Colonic mucosa (tissue), 4 donors: ENCODE data around the gene ALPK3. TPM values are rescaled to one million over a fixed set of nuclear protein-coding genes. Genes with fewer than 3 reads are reported as not detected.
A peak's percentile ranks its signal among the peaks of the same experiment; 100 is the strongest.
"Not testable (repeated sequence)": the region's sequence is repeated elsewhere in the genome, so short reads cannot be mapped to it uniquely, and the experiment has no call there.

Experiments
- DNase-seq: peaks from one replicate; pipeline ENCODE4 v3.0.0-alpha.2; 2020
- H3K27ac ChIP-seq: fragments of 200-600 bp; one replicate; pipeline ENCODE4 v1.8.0; 2021
- H3K27me3 ChIP-seq: fragments of 200-600 bp; one replicate; pipeline ENCODE4 v1.8.0; 2021
- H3K36me3 ChIP-seq: fragments of 200-600 bp; one replicate; pipeline ENCODE4 v1.8.0; 2021
- H3K4me1 ChIP-seq: fragments of 200-600 bp; one replicate; pipeline ENCODE4 v1.8.0; 2021; ENCODE audit warnings: mild to moderate bottlenecking
- H3K4me3 ChIP-seq: fragments of 200-600 bp; one replicate; pipeline ENCODE4 v1.8.0; 2021
- H3K9ac ChIP-seq, 2 donors: one replicate each; pipeline ENCODE4 v1.7.0; 2013; ENCODE audit warnings: control low read depth in 2 of 2, low read depth in 2 of 2, low read length in 2 of 2
- H3K9me3 ChIP-seq: fragments of 200-600 bp; one replicate; pipeline ENCODE4 v1.8.0; 2021
- intact Hi-C: fragments of 100-400 bp; cut with DNase I; formaldehyde crosslinking; loops from one replicate; pipeline ENCODE4 v1.14.1; 2022
- total RNA-seq, 2 donors: library from RNA; stranded (reverse); fragmentation: NEBNext Ultra II Directional in 1 of 2; extraction: Animal tissue kit (Norgen Biotek cat#: 25700) in 1 of 2; gene quantifications; one replicate each; pipeline ENCODE4 v1.2.1, GENCODE V29; 2021
- TF ChIP-seq, protein P1 (sequence below): fragments of 200-600 bp; IDR thresholded peaks from one replicate; pipeline ENCODE4 v1.8.0; 2022; ENCODE audit warnings: antibody characterized with exemption, mild to moderate bottlenecking
- donor health status: healthy.
- donor health status: DM: no; HTN: no; CAD: no.
- donor health status: DM: no; HTN: no; CAD: no.

ALPK3 gene
- total RNA-seq, 2 donors from 2014 or later: 0.74 to 2.4 TPM

GRCh38 chr15:84874981-84875699 is 58.0 kb downstream of the ALPK3 start:
- TF ChIP-seq, protein P1, sequence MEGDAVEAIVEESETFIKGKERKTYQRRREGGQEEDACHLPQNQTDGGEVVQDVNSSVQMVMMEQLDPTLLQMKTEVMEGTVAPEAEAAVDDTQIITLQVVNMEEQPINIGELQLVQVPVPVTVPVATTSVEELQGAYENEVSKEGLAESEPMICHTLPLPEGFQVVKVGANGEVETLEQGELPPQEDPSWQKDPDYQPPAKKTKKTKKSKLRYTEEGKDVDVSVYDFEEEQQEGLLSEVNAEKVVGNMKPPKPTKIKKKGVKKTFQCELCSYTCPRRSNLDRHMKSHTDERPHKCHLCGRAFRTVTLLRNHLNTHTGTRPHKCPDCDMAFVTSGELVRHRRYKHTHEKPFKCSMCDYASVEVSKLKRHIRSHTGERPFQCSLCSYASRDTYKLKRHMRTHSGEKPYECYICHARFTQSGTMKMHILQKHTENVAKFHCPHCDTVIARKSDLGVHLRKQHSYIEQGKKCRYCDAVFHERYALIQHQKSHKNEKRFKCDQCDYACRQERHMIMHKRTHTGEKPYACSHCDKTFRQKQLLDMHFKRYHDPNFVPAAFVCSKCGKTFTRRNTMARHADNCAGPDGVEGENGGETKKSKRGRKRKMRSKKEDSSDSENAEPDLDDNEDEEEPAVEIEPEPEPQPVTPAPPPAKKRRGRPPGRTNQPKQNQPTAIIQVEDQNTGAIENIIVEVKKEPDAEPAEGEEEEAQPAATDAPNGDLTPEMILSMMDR: no peak
- Histone ChIP-seq H3K4me1 (no peaks in the 10 kb centered on the region), H3K9ac (no peak overlapping the region), H3K9me3 (no peaks in the 10 kb centered on the region), H3K4me3 (no peak overlapping the region), H3K27ac (no peak overlapping the region), H3K27me3 (no peaks in the 10 kb centered on the region), H3K36me3 (no peaks in the 10 kb centered on the region)
- intact Hi-C loops: loop anchor here (5.0 kb wide), 1 partner anchor 43 kb away; no protein-coding TSS in a partner anchor
- no peak for DNase-seq

DNA sequence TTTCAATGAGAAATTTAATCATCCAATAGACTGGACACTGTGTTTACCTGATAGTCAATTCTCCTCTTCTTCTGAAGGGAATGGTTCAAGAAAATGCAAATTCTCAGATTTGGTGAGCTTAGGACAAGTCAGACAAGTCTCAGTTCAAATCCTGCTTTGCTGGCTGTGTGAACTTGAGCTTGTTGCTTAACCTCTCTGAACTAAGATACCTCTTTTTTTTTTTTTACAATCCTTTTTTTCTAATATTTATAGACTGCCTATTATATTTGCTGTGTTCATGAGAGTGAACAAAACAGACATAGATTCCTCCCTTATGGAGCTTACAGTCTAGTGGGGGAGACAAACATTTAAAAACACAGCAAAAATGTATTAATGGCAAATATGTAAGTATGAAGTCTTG is 59.1 kb downstream of the ALPK3 start:
- no peaks in the 10 kb centered on the region for H3K27me3 ChIP-seq
- no peaks in the 10 kb centered on the region for H3K9me3 ChIP-seq
- TF ChIP-seq, protein P1: no peak
- no peak overlapping the region for H3K9ac ChIP-seq
- no peaks in the 10 kb centered on the region for H3K4me1 ChIP-seq
- no peak overlapping the region for H3K4me3 ChIP-seq
- intact Hi-C loops: loop anchor here (5.0 kb wide), 1 partner anchor 44 kb away; no protein-coding TSS in a partner anchor
- DNase-seq: no peak
- no peak overlapping the region for H3K27ac ChIP-seq
- H3K36me3 ChIP-seq: no peaks in the 10 kb centered on the region

- H3K4me1 ChIP-seq, H3K9ac ChIP-seq, DNase-seq, H3K27ac ChIP-seq, H3K9me3 ChIP-seq, H3K27me3 ChIP-seq, H3K36me3 ChIP-seq, H3K4me3 ChIP-seq: not testable (repeated sequence)
- intact Hi-C loops: loop anchor here (5.0 kb wide), 1 partner anchor 45 kb away; no protein-coding TSS in a partner anchor
Measured at GRCh38 chr15:84877701-84878100, 60.5 kb downstream of the ALPK3 start.

DNA sequence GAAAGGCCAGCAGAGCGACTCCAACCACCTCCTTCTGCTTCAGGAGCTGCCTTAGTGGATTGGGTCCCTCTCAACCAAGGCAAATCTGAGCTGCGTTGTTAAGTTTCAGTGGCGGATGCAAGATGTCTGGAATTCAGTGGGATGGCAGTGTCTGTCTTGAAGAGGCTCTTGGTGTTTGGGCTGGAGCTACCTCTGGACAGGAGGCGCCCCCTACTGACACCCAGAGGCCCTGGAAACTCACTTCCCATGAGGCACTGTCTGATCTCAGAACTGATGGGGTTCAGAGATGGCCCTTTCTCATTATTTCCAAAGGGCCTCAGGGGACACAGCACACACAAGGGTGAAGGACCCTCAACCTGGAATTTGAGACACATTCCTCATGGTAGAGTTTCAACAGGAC is 61.3 kb downstream of the ALPK3 start:
- Histone ChIP-seq H3K9ac (no peak overlapping the region), H3K9me3 (no peaks in the 10 kb centered on the region)

GRCh38 chr15:84879088-84879780 is 62.1 kb downstream of the ALPK3 start:
- no peak overlapping the region for H3K4me3 ChIP-seq
- no peak overlapping the region for H3K9ac ChIP-seq
- intact Hi-C loops: loop anchor here (5.0 kb wide), 1 partner anchor 47 kb away; no protein-coding TSS in a partner anchor
- no peaks in the 10 kb centered on the region for H3K9me3 ChIP-seq
- DNase-seq: no peak
- no peaks in the 10 kb centered on the region for H3K27me3 ChIP-seq
- H3K36me3 ChIP-seq: no peaks in the 10 kb centered on the region
- no peaks in the 10 kb centered on the region for H3K4me1 ChIP-seq
- H3K27ac ChIP-seq: no peak overlapping the region
- TF ChIP-seq, protein P1: no peak

More for the DNA sequence above, 61.3 kb downstream of the ALPK3 start:
- DNase-seq: peak; percentile 65
- intact Hi-C loops: loop anchor here (5.0 kb wide), 1 partner anchor 46 kb away; no protein-coding TSS in a partner anchor
- TF ChIP-seq, protein P1: peak; percentile 52
- Histone ChIP-seq H3K27me3 (no peaks in the 10 kb centered on the region), H3K4me3 (no peak overlapping the region), H3K4me1 (no peaks in the 10 kb centered on the region), H3K36me3 (no peaks in the 10 kb centered on the region), H3K27ac (no peak overlapping the region)
